Measurements from ENCODE around the gene PLA2G4B. TPM values are rescaled to one million over a fixed set of nuclear protein-coding genes. Genes with fewer than 3 reads are reported as not detected.

The PLA2G4B gene
- total and polyA plus RNA-seq, 9 of the 15 experiments (the other 6 are each of a cell fraction or from before 2014, with no cell fraction given), result 0.07 to 6.1 (median 2.8) TPM

DNA sequence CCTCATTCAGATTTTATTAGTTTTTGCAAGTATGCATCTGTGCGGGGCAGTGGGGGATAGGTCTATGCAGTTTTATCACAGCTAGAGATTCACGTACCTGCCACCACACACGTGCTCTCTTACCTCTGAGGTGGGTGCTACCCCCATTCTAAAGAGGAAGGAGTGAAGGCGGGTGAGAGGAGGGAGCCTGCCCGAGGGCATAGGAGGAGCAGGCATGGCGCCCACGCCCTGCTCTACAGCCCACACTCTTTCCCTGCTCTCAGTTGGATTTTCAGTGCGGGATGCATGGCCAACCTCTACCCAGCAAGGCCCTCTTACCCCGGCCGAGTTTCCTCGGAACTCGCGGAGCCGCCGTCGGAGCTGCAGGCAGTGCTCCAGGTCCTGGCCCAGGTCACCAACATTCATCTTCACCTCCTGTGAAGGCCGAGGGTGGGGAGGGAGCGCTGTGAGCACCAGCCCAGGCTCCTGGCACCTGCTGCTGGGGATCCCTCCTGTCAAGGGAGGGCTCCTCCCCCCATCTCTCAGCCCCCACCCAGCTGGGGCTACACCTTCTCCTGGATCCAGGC, 26.9 kb downstream of the PLA2G4B start:
- H3K9me3 ChIP-seq (replicated peaks; ENCODE audit: control insufficient read depth, insufficient read depth, low read depth, low read length), result no peaks in the 10 kb centered on the region; the same call in 1 of the 2 replicates
- ATAC-seq (no peak), FAIRE-seq (no peak), DNase-seq (ENCODE audit: extremely low read depth in 1 of 4, low spot score in 3 of 4) (no peak)
- no peaks in the 10 kb centered on the region for H3K9me1 ChIP-seq (ENCODE audit: control insufficient read depth, insufficient read depth, low read length)
- H3K9ac ChIP-seq (ENCODE audit: insufficient read depth in 1 of 2, low read depth in 2 of 2, low read length in 2 of 2), result peak overlapping the region in 1 of 2 experiments; percentile 26; a peak in 1 of 4 replicates
- TF ChIP-seq EWSR1 (IDR thresholded peaks at IDR 0.05; ENCODE audit: borderline replicate concordance, low read depth, partially characterized antibody) (no peak), CEBPB (tag; IDR thresholded peaks at IDR 0.05) (no peak), MECOM (CRISPR knock-in tag; IDR thresholded peaks at IDR 0.05) (no peak), ZNF197 (CRISPR knock-in tag; IDR thresholded peaks at IDR 0.05; ENCODE audit: low read depth) (no peak), ZKSCAN3 (CRISPR knock-in tag; IDR thresholded peaks at IDR 0.05) (no peak), YBX1 (IDR thresholded peaks at IDR 0.05) (no peak)
- intact Hi-C loops (cut with micrococcal nuclease) (no loop called here), in situ Hi-C loops (cut with MboI) (no loop called here)
- ChIA-PET CTCF (ENCODE audit: low intra/inter-chr PET ratio) (no interaction called here), POLR2A (no interaction called here)
- no peak overlapping the region for H3K4me2 ChIP-seq (ENCODE audit: insufficient read depth, low read length)
- H3K36me3 ChIP-seq (ENCODE audit: control insufficient read depth, insufficient read depth, low read length), result no peaks in the 10 kb centered on the region
- H4K20me1 ChIP-seq (replicated peaks; ENCODE audit: control insufficient read depth, insufficient read depth, low read length), result peaks cover 28% of the 10 kb centered on the region
- H2AFZ ChIP-seq (ENCODE audit: low read depth, low read length), result no peak overlapping the region
- peaks cover 0 to 51% of the 10 kb centered on the region in 2 experiments; a peak in 2 of 5 replicates for H3K4me1 ChIP-seq (replicated peaks in 1 of 2; ENCODE audit: control insufficient read depth in 2 of 2, insufficient read depth in 2 of 2, low read length in 2 of 2)
- peaks cover 77 to 96% of the 10 kb centered on the region in 2 experiments for H3K27me3 ChIP-seq (ENCODE audit: control insufficient read depth in 2 of 2, insufficient read depth in 2 of 2, low read length in 2 of 2)
- 32% methylated on average over 16 of the region's 18 CpGs for WGBS (ENCODE audit: insufficient coverage, low coverage, missing lambda C conversion rate)
- no peaks in the 10 kb centered on the region for H3K79me2 ChIP-seq (ENCODE audit: control insufficient read depth, insufficient read depth, low read length)
- BruUV-seq (replicated peaks), result no TSS peak
- no peak overlapping the region for H3K27ac ChIP-seq (ENCODE audit: extremely low read depth, low read depth, low read length)
- no peak overlapping the region for H3K4me3 ChIP-seq

DNA sequence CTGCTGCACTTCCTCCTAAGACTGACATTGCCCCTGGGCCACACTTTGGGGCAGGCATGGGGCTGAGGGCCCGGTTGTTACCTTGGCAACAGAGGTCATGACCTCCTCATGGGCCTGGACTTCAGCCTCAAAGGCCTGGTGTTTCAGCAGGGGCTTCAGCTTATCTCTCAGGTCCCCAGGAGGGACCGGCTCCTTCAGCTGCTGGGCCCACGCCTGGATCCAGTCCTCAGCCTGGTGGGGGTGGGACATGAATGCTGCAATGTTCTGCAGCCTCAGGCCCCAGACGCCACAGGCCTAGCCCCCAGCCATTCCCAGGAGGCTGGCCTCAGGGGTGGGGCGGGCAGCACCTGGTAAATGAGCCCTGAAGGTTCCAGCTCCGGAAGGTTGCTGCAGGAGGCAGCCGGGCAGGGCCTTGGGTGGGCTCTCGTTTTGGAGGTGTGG, 27.6 kb downstream of the PLA2G4B start:
- Histone ChIP-seq H3K9ac (ENCODE audit: insufficient read depth in 1 of 2, low read depth in 2 of 2, low read length in 2 of 2) (peak overlapping the region in 1 of 2 experiments; percentile 20; a peak in 1 of 4 replicates), H3K4me1 (replicated peaks in 1 of 2; ENCODE audit: control insufficient read depth in 2 of 2, insufficient read depth in 2 of 2, low read length in 2 of 2) (peaks cover 0 to 55% of the 10 kb centered on the region in 2 experiments; a peak in 3 of 5 replicates), H4K20me1 (replicated peaks; ENCODE audit: control insufficient read depth, insufficient read depth, low read length) (peaks cover 29% of the 10 kb centered on the region), H3K79me2 (ENCODE audit: control insufficient read depth, insufficient read depth, low read length) (no peaks in the 10 kb centered on the region), H3K4me2 (ENCODE audit: insufficient read depth, low read length) (no peak overlapping the region), H3K9me1 (ENCODE audit: control insufficient read depth, insufficient read depth, low read length) (no peaks in the 10 kb centered on the region), H3K27me3 (ENCODE audit: control insufficient read depth in 2 of 2, insufficient read depth in 2 of 2, low read length in 2 of 2) (peaks cover 81 to 96% of the 10 kb centered on the region in 2 experiments), H3K4me3 (no peak overlapping the region), H3K27ac (ENCODE audit: extremely low read depth, low read depth, low read length) (no peak overlapping the region), H3K9me3 (replicated peaks; ENCODE audit: control insufficient read depth, insufficient read depth, low read depth, low read length) (no peaks in the 10 kb centered on the region), H2AFZ (ENCODE audit: low read depth, low read length) (no peak overlapping the region), H3K36me3 (ENCODE audit: control insufficient read depth, insufficient read depth, low read length) (no peaks in the 10 kb centered on the region)
- WGBS (ENCODE audit: insufficient coverage, low coverage, missing lambda C conversion rate), result 20% methylated on average over 8 of the region's 8 CpGs
- ChIA-PET POLR2A (interaction anchor here (0.8 kb wide), 1 partner anchor 9 kb away, joined by 4 read pairs; no protein-coding TSS in a partner anchor), CTCF (ENCODE audit: low intra/inter-chr PET ratio) (no interaction called here)
- in situ Hi-C loops (cut with MboI), result no loop called here
- DNase-seq (ENCODE audit: extremely low read depth in 1 of 4, low spot score in 3 of 4) (peak in 3 of 4 experiments; percentile 26 to 41 (median 35)), ATAC-seq (no peak), FAIRE-seq (no peak)
- intact Hi-C loops (cut with micrococcal nuclease), result no loop called here
- no TSS peak for BruUV-seq (replicated peaks)
- TF ChIP-seq CREB1 (IDR thresholded peaks at IDR 0.05) (no peak), CREB1 (CRISPR knock-in tag; IDR thresholded peaks at IDR 0.05) (no peak), RFX1 (IDR thresholded peaks at IDR 0.05) (peak; percentile 74; the same call in 1 of the 2 replicates), L3MBTL2 (IDR thresholded peaks at IDR 0.05) (no peak), NR2C2 (CRISPR knock-in tag; IDR thresholded peaks at IDR 0.05) (no peak), NR2C2 (tag; IDR thresholded peaks at IDR 0.05) (peak; percentile 35; the same call in 1 of the 2 replicates), NR2C1 (IDR thresholded peaks at IDR 0.05) (no peak; the same call in 1 of the 2 replicates), NR2C1 (tag; IDR thresholded peaks at IDR 0.05) (peak; percentile 66)

Measured in K562 (cell line).